HEK293T (cell line): ENCODE results near the gene ACOT12.

Experiments
- FOXK2 ChIP-seq: fragments of 450-650 bp; IDR thresholded peaks from 2 replicates; pipeline ENCODE4 v1.6.1; 2016; ENCODE audit warnings: mild to moderate bottlenecking
- L3MBTL2 ChIP-seq: fragments of 450-650 bp; conservative IDR thresholded peaks from 2 replicates; pipeline ENCODE4 v1.6.1; 2016; ENCODE audit warnings: mild to moderate bottlenecking
- NFRKB ChIP-seq: fragments of 450-650 bp; IDR thresholded peaks from 2 replicates; pipeline ENCODE4 v1.6.1; 2016; ENCODE audit warnings: mild to moderate bottlenecking, moderate library complexity
- PKNOX1 ChIP-seq: fragments of 450-650 bp; IDR thresholded peaks from 2 replicates; pipeline ENCODE4 v1.6.1; 2016
- SP1 ChIP-seq: fragments of 450-650 bp; IDR thresholded peaks from 2 replicates; pipeline ENCODE4 v1.6.1; 2017
- TARDBP ChIP-seq: fragments of 450-650 bp; IDR thresholded peaks from 2 replicates; pipeline ENCODE4 v1.6.1; 2016

DNA sequence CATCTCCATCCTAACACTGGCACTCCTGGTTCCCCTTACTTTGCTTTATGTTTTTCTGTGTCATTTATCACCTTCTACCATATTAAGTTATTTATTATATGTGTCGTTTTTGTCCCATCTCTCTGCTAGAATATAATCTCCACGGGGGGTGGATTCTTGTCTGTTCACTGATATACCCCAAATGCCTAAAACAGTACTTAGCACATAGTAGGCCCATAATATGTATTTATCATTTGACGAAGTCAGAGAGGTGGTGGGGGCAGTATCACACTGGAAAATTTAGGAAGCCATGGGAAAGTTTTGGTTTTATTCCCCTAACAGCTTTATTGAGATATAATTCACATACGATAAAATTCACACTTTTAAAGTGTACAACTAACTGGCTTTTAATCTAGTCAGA, 78.1 kb downstream of the ACOT12 start:
- TF ChIP-seq PKNOX1 (no peak), TARDBP (no peak), SP1 (no peak), NFRKB (no peak), FOXK2 (no peak), L3MBTL2 (no peak)
